Fibroblast of pulmonary artery (primary cell): Measurements from ENCODE around the gene PRIM2.
"Not testable (repeated sequence)": the region's sequence is repeated elsewhere in the genome, so short reads cannot be mapped to it uniquely, and the experiment has no call there.

Source experiments
- DNase-seq: peaks from one replicate; pipeline ENCODE4 v3.0.0-alpha.2; 2010; ENCODE audit warnings: low read depth
- H3K4me3 ChIP-seq: replicated peaks from 2 replicates; pipeline ENCODE4 v1.5.1; 2011; ENCODE audit warnings: low read depth, mild to moderate bottlenecking, control low read depth, low read length, moderate library complexity
- TF ChIP-seq, protein P1 (sequence below): IDR thresholded peaks from 2 replicates; pipeline ENCODE4 v1.5.1; 2011; ENCODE audit warnings: mild to moderate bottlenecking, control low read depth, low read length, inconsistent platforms; ENCODE audit errors: missing control alignments

Gene PRIM2

GRCh38 chr6:57502387-57502786 lies 185.0 kb downstream of the PRIM2 start:
- DNase-seq, H3K4me3 ChIP-seq: not testable (repeated sequence)

DNA sequence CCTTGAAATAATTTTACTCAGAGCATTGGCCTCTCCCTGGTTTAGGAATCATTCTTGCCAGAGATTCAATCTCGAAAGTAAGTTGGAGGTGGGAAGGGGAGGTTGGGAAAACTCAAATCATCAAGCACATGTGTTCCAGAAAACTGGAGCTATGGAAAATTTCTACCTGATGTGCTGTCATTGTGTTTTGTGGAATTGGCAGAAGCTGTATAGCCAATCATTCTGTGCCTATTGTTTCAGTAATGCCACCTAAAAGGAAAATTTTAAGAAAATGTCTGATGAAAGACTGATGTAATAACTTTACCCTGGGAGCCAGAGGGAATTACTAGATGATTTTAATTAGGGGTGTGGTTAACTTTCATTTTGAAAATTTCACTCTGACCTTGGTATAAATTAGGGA lies 187.8 kb downstream of the PRIM2 start:
- not testable (repeated sequence) for H3K4me3 ChIP-seq, DNase-seq

GRCh38 chr6:57510390-57510789 lies 193.0 kb downstream of the PRIM2 start:
- DNase-seq, H3K4me3 ChIP-seq: not testable (repeated sequence)

GRCh38 chr6:57515171-57515570 lies 197.7 kb downstream of the PRIM2 start:
- not testable (repeated sequence) for H3K4me3 ChIP-seq, DNase-seq

- DNase-seq, H3K4me3 ChIP-seq: not testable (repeated sequence)
Observed at GRCh38 chr6:57515845-57516244, 198.4 kb downstream of the PRIM2 start.

GRCh38 chr6:57516776-57517175 lies 199.3 kb downstream of the PRIM2 start:
- not testable (repeated sequence) for DNase-seq, H3K4me3 ChIP-seq

GRCh38 chr6:57519198-57519597 lies 201.8 kb downstream of the PRIM2 start:
- DNase-seq, H3K4me3 ChIP-seq: not testable (repeated sequence)

- DNase-seq, H3K4me3 ChIP-seq: not testable (repeated sequence)
Observed at GRCh38 chr6:57521085-57521484, 203.7 kb downstream of the PRIM2 start.

- not testable (repeated sequence) for DNase-seq, H3K4me3 ChIP-seq
Observed at GRCh38 chr6:57523221-57523620, 205.8 kb downstream of the PRIM2 start.

GRCh38 chr6:57529755-57530154 lies 212.3 kb downstream of the PRIM2 start:
- not testable (repeated sequence) for H3K4me3 ChIP-seq, DNase-seq

DNA sequence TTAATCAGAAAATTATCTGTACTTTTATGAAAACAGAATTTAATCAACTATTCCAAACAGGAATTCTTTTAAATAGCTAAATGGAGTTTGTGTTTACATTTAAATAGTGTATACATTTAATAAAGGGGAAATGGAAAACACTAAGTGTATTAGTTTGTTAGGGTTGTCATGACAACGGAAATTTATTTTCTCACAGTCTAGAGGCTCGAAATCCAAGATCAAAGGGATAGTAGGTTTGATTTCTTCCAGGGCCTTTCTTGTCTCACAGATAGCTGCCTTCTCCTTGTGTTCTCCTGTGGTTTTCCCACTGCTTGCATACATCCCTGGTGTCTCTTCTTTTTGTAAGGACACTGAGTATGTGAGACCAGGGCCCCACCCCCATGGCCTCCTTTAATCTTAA lies 215.2 kb downstream of the PRIM2 start:
- not testable (repeated sequence) for H3K4me3 ChIP-seq, DNase-seq

GRCh38 chr6:57535121-57535520 lies 217.7 kb downstream of the PRIM2 start:
- H3K4me3 ChIP-seq, DNase-seq: not testable (repeated sequence)

DNA sequence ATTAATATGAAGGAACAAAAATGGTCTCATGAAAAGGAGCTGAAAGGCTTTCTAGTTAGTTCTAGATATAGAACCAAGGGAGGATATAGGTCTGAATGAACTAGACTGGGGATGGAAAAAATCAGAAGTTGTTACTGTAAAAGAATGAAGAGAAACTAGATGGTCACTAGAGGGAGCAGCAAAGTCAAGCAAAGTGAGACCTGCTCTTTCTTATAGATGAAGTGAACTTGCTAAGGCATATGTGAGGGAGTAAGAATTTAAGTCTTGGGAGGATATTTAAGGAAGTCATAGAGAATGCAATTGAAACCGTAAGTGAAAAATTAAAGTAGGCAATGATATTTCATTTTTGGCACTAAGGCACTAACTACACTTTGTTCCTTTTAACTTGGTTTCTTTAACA lies 218.6 kb downstream of the PRIM2 start:
- TF ChIP-seq, protein P1, sequence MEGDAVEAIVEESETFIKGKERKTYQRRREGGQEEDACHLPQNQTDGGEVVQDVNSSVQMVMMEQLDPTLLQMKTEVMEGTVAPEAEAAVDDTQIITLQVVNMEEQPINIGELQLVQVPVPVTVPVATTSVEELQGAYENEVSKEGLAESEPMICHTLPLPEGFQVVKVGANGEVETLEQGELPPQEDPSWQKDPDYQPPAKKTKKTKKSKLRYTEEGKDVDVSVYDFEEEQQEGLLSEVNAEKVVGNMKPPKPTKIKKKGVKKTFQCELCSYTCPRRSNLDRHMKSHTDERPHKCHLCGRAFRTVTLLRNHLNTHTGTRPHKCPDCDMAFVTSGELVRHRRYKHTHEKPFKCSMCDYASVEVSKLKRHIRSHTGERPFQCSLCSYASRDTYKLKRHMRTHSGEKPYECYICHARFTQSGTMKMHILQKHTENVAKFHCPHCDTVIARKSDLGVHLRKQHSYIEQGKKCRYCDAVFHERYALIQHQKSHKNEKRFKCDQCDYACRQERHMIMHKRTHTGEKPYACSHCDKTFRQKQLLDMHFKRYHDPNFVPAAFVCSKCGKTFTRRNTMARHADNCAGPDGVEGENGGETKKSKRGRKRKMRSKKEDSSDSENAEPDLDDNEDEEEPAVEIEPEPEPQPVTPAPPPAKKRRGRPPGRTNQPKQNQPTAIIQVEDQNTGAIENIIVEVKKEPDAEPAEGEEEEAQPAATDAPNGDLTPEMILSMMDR, result peak; percentile 52
- DNase-seq, result peak; percentile 68
- not testable (repeated sequence) for H3K4me3 ChIP-seq

- DNase-seq, result not testable (repeated sequence)
Observed at GRCh38 chr6:57537916-57538315, 220.5 kb downstream of the PRIM2 start.

DNA sequence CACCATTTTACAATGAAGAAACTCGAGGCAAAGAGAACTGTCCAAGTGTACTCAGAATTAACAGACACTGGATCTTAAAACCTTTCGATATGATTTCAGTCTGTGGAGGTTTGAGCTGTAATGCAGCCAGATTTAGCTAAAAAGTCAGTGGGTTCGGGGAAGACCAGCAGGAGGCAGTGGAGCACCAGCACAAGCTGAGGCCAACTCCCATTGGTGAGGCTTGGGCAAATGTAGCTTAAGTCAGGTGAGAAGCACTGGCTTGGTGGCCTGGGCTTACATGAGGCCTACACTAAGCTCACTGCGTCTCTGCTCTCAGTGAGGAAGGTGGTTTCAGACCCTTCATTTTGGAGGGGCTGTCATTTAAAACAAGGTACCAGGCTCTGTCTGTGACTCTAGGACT lies 234.5 kb downstream of the PRIM2 start:
- DNase-seq, result not testable (repeated sequence)

More at GRCh38 chr6:57537916-57538315, 220.5 kb downstream of the PRIM2 start:
- not testable (repeated sequence) for H3K4me3 ChIP-seq

DNA sequence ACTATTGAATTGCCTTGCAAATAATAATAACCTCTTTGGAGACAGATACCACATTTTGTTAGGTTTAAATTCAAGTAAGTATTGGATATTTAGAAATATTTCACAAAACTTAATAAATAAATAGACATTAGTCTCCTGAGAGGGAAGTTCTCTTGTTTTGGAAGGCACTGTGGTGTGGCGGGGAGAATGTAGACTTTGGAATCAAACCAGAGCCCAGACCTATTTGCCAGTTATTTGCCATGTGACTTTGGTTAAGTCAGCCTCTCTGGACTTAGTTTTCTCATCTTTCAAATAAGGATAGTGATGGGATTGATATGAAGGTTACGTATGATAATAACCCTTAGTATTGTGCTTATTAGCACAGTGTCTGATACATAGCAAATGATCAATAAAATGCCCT lies 240.4 kb downstream of the PRIM2 start:
- not testable (repeated sequence) for H3K4me3 ChIP-seq, DNase-seq

More for the DNA sequence above, 234.5 kb downstream of the PRIM2 start:
- H3K4me3 ChIP-seq, result not testable (repeated sequence)

DNA sequence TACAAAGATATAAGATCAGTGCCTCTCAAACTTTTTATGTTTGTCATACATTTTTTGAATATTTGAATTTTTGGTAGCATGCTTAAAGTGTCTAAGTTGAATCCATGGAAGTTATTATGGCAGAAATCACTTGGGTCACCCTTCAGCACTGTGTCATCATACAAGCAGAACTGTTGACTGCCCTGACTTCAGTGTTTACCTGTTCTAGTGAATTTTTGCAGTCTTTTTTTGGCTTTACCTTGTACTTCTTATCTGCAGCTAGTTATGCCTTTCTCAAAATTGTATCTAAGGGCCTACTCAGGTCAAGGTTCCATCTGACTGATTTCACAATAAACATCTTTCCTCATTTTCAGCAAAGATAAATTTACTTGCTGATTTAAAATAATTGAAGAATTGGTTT lies 241.7 kb downstream of the PRIM2 start:
- not testable (repeated sequence) for DNase-seq, H3K4me3 ChIP-seq

- H3K4me3 ChIP-seq, DNase-seq: not testable (repeated sequence)
Observed at GRCh38 chr6:57562233-57562632, 244.8 kb downstream of the PRIM2 start.

DNA sequence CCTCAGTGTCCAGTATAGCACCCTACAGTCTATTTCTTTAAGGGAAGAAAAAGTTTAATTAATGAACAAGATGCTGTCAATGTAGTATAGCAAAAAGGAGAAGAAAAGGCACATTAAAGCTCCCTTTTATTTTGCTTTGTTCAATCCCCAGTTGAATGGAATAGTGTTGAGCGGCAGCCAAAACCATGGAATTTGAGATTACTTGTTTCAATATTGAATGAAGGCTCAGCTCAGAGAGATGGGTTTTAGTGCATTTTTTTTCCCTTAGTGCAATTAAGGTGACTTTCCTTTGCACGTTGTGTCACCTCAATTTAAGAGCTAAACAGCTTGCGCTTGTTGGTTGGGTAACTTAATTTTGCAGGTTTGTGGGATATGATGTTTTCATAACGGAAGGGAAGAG lies 254.7 kb downstream of the PRIM2 start:
- H3K4me3 ChIP-seq, DNase-seq: not testable (repeated sequence)

DNA sequence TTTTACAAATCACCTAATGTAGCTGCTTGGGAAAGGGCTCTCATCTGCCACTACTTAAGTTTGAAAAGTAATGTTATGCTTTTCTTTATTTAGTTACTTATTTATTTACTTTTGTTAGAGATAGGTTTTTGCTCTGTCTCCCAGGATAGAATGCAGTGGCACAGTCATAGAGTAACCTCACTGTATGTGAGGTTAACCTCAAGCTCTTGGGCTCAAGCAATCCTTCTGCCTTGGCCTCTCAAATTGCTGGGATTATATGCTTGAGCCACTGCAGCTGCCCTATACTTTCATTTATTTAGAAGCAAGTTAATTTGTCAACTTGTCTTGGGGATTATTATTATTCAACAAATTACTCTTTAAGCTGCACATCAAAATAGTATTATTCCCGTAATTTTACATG lies 255.4 kb downstream of the PRIM2 start:
- not testable (repeated sequence) for H3K4me3 ChIP-seq, DNase-seq
